DND-41 (cell line): Measurements from ENCODE around the gene DUXB.

Experiments
- EZH2 ChIP-seq: IDR thresholded peaks from 3 replicates; pipeline ENCODE4 v1.6.1; 2012; ENCODE audit warnings: borderline replicate concordance, low read depth, mild to moderate bottlenecking, moderate library complexity, low read length, inconsistent platforms; ENCODE audit not compliant: severe bottlenecking
- TF ChIP-seq, protein P1 (sequence below): IDR thresholded peaks from 2 replicates; pipeline ENCODE4 v1.5.1; 2012; ENCODE audit warnings: borderline replicate concordance, low read length, moderate library complexity, mild to moderate bottlenecking; ENCODE audit not compliant: poor library complexity, severe bottlenecking; ENCODE audit errors: extremely low read depth

DNA sequence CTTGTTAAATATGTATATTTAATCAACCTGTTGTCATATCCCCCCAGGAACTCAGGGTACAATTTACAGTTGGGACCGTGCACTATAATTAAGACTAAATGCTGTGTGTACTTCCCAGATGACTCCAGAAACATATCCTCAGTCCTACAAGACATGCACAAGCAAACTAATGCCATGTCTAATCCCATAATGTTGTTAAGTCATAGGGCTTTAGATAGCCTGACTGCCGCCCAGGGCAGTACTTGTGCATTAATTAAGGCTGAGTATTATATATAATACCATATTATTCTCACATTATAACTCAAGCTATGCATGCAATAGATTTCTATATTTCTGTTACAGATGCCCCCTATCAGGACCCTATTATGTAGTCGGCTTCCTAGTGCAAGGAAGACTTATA, 45.1 kb upstream of the DUXB start:
- TF ChIP-seq, protein P1, sequence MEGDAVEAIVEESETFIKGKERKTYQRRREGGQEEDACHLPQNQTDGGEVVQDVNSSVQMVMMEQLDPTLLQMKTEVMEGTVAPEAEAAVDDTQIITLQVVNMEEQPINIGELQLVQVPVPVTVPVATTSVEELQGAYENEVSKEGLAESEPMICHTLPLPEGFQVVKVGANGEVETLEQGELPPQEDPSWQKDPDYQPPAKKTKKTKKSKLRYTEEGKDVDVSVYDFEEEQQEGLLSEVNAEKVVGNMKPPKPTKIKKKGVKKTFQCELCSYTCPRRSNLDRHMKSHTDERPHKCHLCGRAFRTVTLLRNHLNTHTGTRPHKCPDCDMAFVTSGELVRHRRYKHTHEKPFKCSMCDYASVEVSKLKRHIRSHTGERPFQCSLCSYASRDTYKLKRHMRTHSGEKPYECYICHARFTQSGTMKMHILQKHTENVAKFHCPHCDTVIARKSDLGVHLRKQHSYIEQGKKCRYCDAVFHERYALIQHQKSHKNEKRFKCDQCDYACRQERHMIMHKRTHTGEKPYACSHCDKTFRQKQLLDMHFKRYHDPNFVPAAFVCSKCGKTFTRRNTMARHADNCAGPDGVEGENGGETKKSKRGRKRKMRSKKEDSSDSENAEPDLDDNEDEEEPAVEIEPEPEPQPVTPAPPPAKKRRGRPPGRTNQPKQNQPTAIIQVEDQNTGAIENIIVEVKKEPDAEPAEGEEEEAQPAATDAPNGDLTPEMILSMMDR: no peak
- no peak for TF ChIP-seq EZH2
